ENCODE data around the gene POT1.

POT1 gene

GRCh38 chr7:124810605-124811004 is 119.0 kb downstream of the POT1 start:
- Histone ChIP-seq H3K4me1 (ENCODE audit: control insufficient read depth, insufficient read depth, low read length) (peaks cover 11% of the 10 kb centered on the region; the same call in 1 of the 2 replicates), H3K36me3 (ENCODE audit: control insufficient read depth, insufficient read depth, low read length) (no peaks in the 10 kb centered on the region), H3K9ac (ENCODE audit: low read length) (no peak overlapping the region)

GRCh38 chr7:124808206-124808605 is 121.4 kb downstream of the POT1 start:
- no peaks in the 10 kb centered on the region for H3K36me3 ChIP-seq (ENCODE audit: control insufficient read depth, insufficient read depth, low read length)
- no peak overlapping the region for H3K27ac ChIP-seq (ENCODE audit: low read depth, low read length)
- H3K27me3 ChIP-seq (ENCODE audit: control insufficient read depth, insufficient read depth, low read length): no peaks in the 10 kb centered on the region
- H3K9ac ChIP-seq (ENCODE audit: low read length): no peak overlapping the region
- H3K4me3 ChIP-seq (ENCODE audit: low read depth, low read length): no peak overlapping the region
- H3K9me3 ChIP-seq (ENCODE audit: control insufficient read depth, insufficient read depth, low read depth, low read length): no peaks in the 10 kb centered on the region
- H3K4me1 ChIP-seq (ENCODE audit: control insufficient read depth, insufficient read depth, low read length): peaks cover 20% of the 10 kb centered on the region; the same call in 1 of the 2 replicates

More at GRCh38 chr7:124810605-124811004, 119.0 kb downstream of the POT1 start:
- H3K27me3 ChIP-seq (ENCODE audit: control insufficient read depth, insufficient read depth, low read length): no peaks in the 10 kb centered on the region
- no peaks in the 10 kb centered on the region for H3K9me3 ChIP-seq (ENCODE audit: control insufficient read depth, insufficient read depth, low read depth, low read length)
- H3K4me3 ChIP-seq (ENCODE audit: low read depth, low read length): no peak overlapping the region
- no peak overlapping the region for H3K27ac ChIP-seq (ENCODE audit: low read depth, low read length)

- H3K27ac ChIP-seq (ENCODE audit: low read depth, low read length): no peak overlapping the region
- no peaks in the 10 kb centered on the region for H3K9me3 ChIP-seq (ENCODE audit: control insufficient read depth, insufficient read depth, low read depth, low read length)
- no peak overlapping the region for H3K9ac ChIP-seq (ENCODE audit: low read length)
Measured at GRCh38 chr7:124801330-124801895, 128.2 kb downstream of the POT1 start.

GRCh38 chr7:124800386-124800785 is 129.2 kb downstream of the POT1 start:
- no peak overlapping the region for H3K4me3 ChIP-seq (ENCODE audit: low read depth, low read length)
- H3K9me3 ChIP-seq (ENCODE audit: control insufficient read depth, insufficient read depth, low read depth, low read length): no peaks in the 10 kb centered on the region
- H3K9ac ChIP-seq (ENCODE audit: low read length): no peak overlapping the region
- H3K27ac ChIP-seq (ENCODE audit: low read depth, low read length): no peak overlapping the region
- no peaks in the 10 kb centered on the region for H3K27me3 ChIP-seq (ENCODE audit: control insufficient read depth, insufficient read depth, low read length)
- no peaks in the 10 kb centered on the region for H3K36me3 ChIP-seq (ENCODE audit: control insufficient read depth, insufficient read depth, low read length)
- peaks cover 7% of the 10 kb centered on the region; the same call in 1 of the 2 replicates for H3K4me1 ChIP-seq (ENCODE audit: control insufficient read depth, insufficient read depth, low read length)

More at GRCh38 chr7:124801330-124801895, 128.2 kb downstream of the POT1 start:
- Histone ChIP-seq H3K4me1 (ENCODE audit: control insufficient read depth, insufficient read depth, low read length) (peaks cover 8% of the 10 kb centered on the region; the same call in 1 of the 2 replicates), H3K27me3 (ENCODE audit: control insufficient read depth, insufficient read depth, low read length) (no peaks in the 10 kb centered on the region), H3K4me3 (ENCODE audit: low read depth, low read length) (no peak overlapping the region), H3K36me3 (ENCODE audit: control insufficient read depth, insufficient read depth, low read length) (no peaks in the 10 kb centered on the region)

GRCh38 chr7:124799448-124799847 is 130.2 kb downstream of the POT1 start:
- no peaks in the 10 kb centered on the region for H3K4me1 ChIP-seq (ENCODE audit: control insufficient read depth, insufficient read depth, low read length)
- H3K4me3 ChIP-seq (ENCODE audit: low read depth, low read length): no peak overlapping the region
- H3K27ac ChIP-seq (ENCODE audit: low read depth, low read length): no peak overlapping the region
- H3K9me3 ChIP-seq (ENCODE audit: control insufficient read depth, insufficient read depth, low read depth, low read length): no peaks in the 10 kb centered on the region
- no peaks in the 10 kb centered on the region for H3K36me3 ChIP-seq (ENCODE audit: control insufficient read depth, insufficient read depth, low read length)
- no peaks in the 10 kb centered on the region for H3K27me3 ChIP-seq (ENCODE audit: control insufficient read depth, insufficient read depth, low read length)
- no peak overlapping the region for H3K9ac ChIP-seq (ENCODE audit: low read length)

- Histone ChIP-seq H3K36me3 (ENCODE audit: control insufficient read depth, insufficient read depth, low read length) (no peaks in the 10 kb centered on the region), H3K4me1 (ENCODE audit: control insufficient read depth, insufficient read depth, low read length) (no peaks in the 10 kb centered on the region), H3K4me3 (ENCODE audit: low read depth, low read length) (no peak overlapping the region), H3K27ac (ENCODE audit: low read depth, low read length) (no peak overlapping the region), H3K27me3 (ENCODE audit: control insufficient read depth, insufficient read depth, low read length) (no peaks in the 10 kb centered on the region), H3K9ac (ENCODE audit: low read length) (no peak overlapping the region), H3K9me3 (ENCODE audit: control insufficient read depth, insufficient read depth, low read depth, low read length) (no peaks in the 10 kb centered on the region)
Measured at GRCh38 chr7:124796771-124797170, 132.9 kb downstream of the POT1 start.

- H3K36me3 ChIP-seq (ENCODE audit: control insufficient read depth, insufficient read depth, low read length): no peaks in the 10 kb centered on the region
- H3K27ac ChIP-seq (ENCODE audit: low read depth, low read length): no peak overlapping the region
Measured at GRCh38 chr7:124792696-124793095, 136.9 kb downstream of the POT1 start.

GRCh38 chr7:124792002-124792401 is 137.6 kb downstream of the POT1 start:
- H3K36me3 ChIP-seq (ENCODE audit: control insufficient read depth, insufficient read depth, low read length): no peaks in the 10 kb centered on the region
- H3K27ac ChIP-seq (ENCODE audit: low read depth, low read length): no peak overlapping the region
- no peak overlapping the region for H3K9ac ChIP-seq (ENCODE audit: low read length)
- no peaks in the 10 kb centered on the region for H3K27me3 ChIP-seq (ENCODE audit: control insufficient read depth, insufficient read depth, low read length)
- H3K4me1 ChIP-seq (ENCODE audit: control insufficient read depth, insufficient read depth, low read length): no peaks in the 10 kb centered on the region
- H3K9me3 ChIP-seq (ENCODE audit: control insufficient read depth, insufficient read depth, low read depth, low read length): no peaks in the 10 kb centered on the region
- H3K4me3 ChIP-seq (ENCODE audit: low read depth, low read length): no peak overlapping the region

More at GRCh38 chr7:124792696-124793095, 136.9 kb downstream of the POT1 start:
- Histone ChIP-seq H3K9ac (ENCODE audit: low read length) (no peak overlapping the region), H3K4me1 (ENCODE audit: control insufficient read depth, insufficient read depth, low read length) (no peaks in the 10 kb centered on the region), H3K9me3 (ENCODE audit: control insufficient read depth, insufficient read depth, low read depth, low read length) (no peaks in the 10 kb centered on the region), H3K4me3 (ENCODE audit: low read depth, low read length) (no peak overlapping the region), H3K27me3 (ENCODE audit: control insufficient read depth, insufficient read depth, low read length) (no peaks in the 10 kb centered on the region)

- no peaks in the 10 kb centered on the region for H3K9me3 ChIP-seq (ENCODE audit: control insufficient read depth, insufficient read depth, low read depth, low read length)
- no peak overlapping the region for H3K9ac ChIP-seq (ENCODE audit: low read length)
- H3K27me3 ChIP-seq (ENCODE audit: control insufficient read depth, insufficient read depth, low read length): no peaks in the 10 kb centered on the region
- H3K27ac ChIP-seq (ENCODE audit: low read depth, low read length): no peak overlapping the region
- no peaks in the 10 kb centered on the region for H3K4me1 ChIP-seq (ENCODE audit: control insufficient read depth, insufficient read depth, low read length)
- H3K4me3 ChIP-seq (ENCODE audit: low read depth, low read length): no peak overlapping the region
- no peaks in the 10 kb centered on the region for H3K36me3 ChIP-seq (ENCODE audit: control insufficient read depth, insufficient read depth, low read length)
Measured at GRCh38 chr7:124791426-124791825, 138.2 kb downstream of the POT1 start.

- H3K27ac ChIP-seq (ENCODE audit: low read depth, low read length): no peak overlapping the region
- H3K9ac ChIP-seq (ENCODE audit: low read length): no peak overlapping the region
- H3K36me3 ChIP-seq (ENCODE audit: control insufficient read depth, insufficient read depth, low read length): no peaks in the 10 kb centered on the region
- H3K4me1 ChIP-seq (ENCODE audit: control insufficient read depth, insufficient read depth, low read length): no peaks in the 10 kb centered on the region
- H3K9me3 ChIP-seq (ENCODE audit: control insufficient read depth, insufficient read depth, low read depth, low read length): no peaks in the 10 kb centered on the region
- H3K4me3 ChIP-seq (ENCODE audit: low read depth, low read length): no peak overlapping the region
- no peaks in the 10 kb centered on the region for H3K27me3 ChIP-seq (ENCODE audit: control insufficient read depth, insufficient read depth, low read length)
Measured at GRCh38 chr7:124790645-124791044, 139.0 kb downstream of the POT1 start.

- Histone ChIP-seq H3K36me3 (ENCODE audit: control insufficient read depth, insufficient read depth, low read length) (no peaks in the 10 kb centered on the region), H3K9me3 (ENCODE audit: control insufficient read depth, insufficient read depth, low read depth, low read length) (no peaks in the 10 kb centered on the region), H3K27ac (ENCODE audit: low read depth, low read length) (no peak overlapping the region), H3K27me3 (ENCODE audit: control insufficient read depth, insufficient read depth, low read length) (no peaks in the 10 kb centered on the region), H3K4me3 (ENCODE audit: low read depth, low read length) (no peak overlapping the region), H3K4me1 (ENCODE audit: control insufficient read depth, insufficient read depth, low read length) (peaks cover 16% of the 10 kb centered on the region), H3K9ac (ENCODE audit: low read length) (no peak overlapping the region)
Measured at GRCh38 chr7:124785994-124786393, 143.6 kb downstream of the POT1 start.

All from HUES6 (cell line).